Neuronal stem cell (in vitro differentiated cells): ENCODE data around the gene NFS1.
"Not testable (repeated sequence)": the region's sequence is repeated elsewhere in the genome, so short reads cannot be mapped to it uniquely, and the experiment has no call there.

Source experiments
- DNase-seq: peaks from one replicate; pipeline ENCODE4 v3.0.0-alpha.2; 2013; ENCODE audit warnings: low spot score
- H2AFZ ChIP-seq: one replicate; pipeline ENCODE4 v1.6.1; 2013; ENCODE audit warnings: mild to moderate bottlenecking, low read length, inconsistent platforms
- H2AK5ac ChIP-seq: 2 replicates; pipeline ENCODE4 v1.6.1; 2013; ENCODE audit warnings: low read depth, mild to moderate bottlenecking, inconsistent platforms, low read length, moderate library complexity, mixed read lengths
- H2BK120ac ChIP-seq: 2 replicates; pipeline ENCODE4 v1.6.1; 2013; ENCODE audit warnings: low read depth, mild to moderate bottlenecking, inconsistent platforms, low read length, moderate library complexity, mixed read lengths
- H2BK12ac ChIP-seq: one replicate; pipeline ENCODE4 v1.6.1; 2013; ENCODE audit warnings: low read length, inconsistent platforms
- H2BK15ac ChIP-seq: 2 replicates; pipeline ENCODE4 v1.6.1; 2013; ENCODE audit warnings: mild to moderate bottlenecking, low read length, inconsistent platforms, mixed read lengths
- H2BK5ac ChIP-seq: one replicate; pipeline ENCODE4 v1.6.1; 2013; ENCODE audit warnings: inconsistent platforms, mild to moderate bottlenecking, low read length, moderate library complexity
- H3K14ac ChIP-seq: one replicate; pipeline ENCODE4 v1.6.1; 2013; ENCODE audit warnings: low read length, inconsistent platforms
- H3K18ac ChIP-seq: 2 replicates; pipeline ENCODE4 v1.6.1; 2013; ENCODE audit warnings: low read length, inconsistent platforms
- H3K23ac ChIP-seq: 2 replicates; pipeline ENCODE4 v1.6.1; 2013; ENCODE audit warnings: low read depth, mild to moderate bottlenecking, mixed read lengths, low read length, inconsistent platforms; ENCODE audit not compliant: poor library complexity
- H3K27ac ChIP-seq: replicated peaks from 3 replicates; pipeline ENCODE4 v1.5.1; 2013; ENCODE audit warnings: low read length, inconsistent platforms
- H3K27me3 ChIP-seq, 3 experiments: 2 replicates each; pipeline ENCODE4 v1.6.1; 2013; ENCODE audit warnings: low read length in 3 of 3, mild to moderate bottlenecking in 2 of 3, inconsistent platforms in 1 of 3, low read depth in 1 of 3, mixed read lengths in 1 of 3, moderate library complexity in 1 of 3; ENCODE audit not compliant: control insufficient read depth in 3 of 3, insufficient read depth in 3 of 3
- H3K36me3 ChIP-seq, 2 donors: replicated peaks in 1 of 2; 2 replicates each; pipeline ENCODE4 v1.6.1; 2013; ENCODE audit warnings: low read length in 2 of 2; ENCODE audit not compliant: control insufficient read depth in 2 of 2, insufficient read depth in 2 of 2
- H3K4ac ChIP-seq: 2 replicates; pipeline ENCODE4 v1.6.1; 2013; ENCODE audit warnings: inconsistent platforms, mild to moderate bottlenecking, low read length, moderate library complexity
- H3K4me1 ChIP-seq, 2 donors: 1 replicate in 1 of 2; 2 replicates in 1 of 2; pipeline ENCODE4 v1.6.1; 2013; ENCODE audit warnings: low read length in 2 of 2, low read depth in 1 of 2; ENCODE audit not compliant: control insufficient read depth in 2 of 2, insufficient read depth in 1 of 2
- H3K4me2 ChIP-seq: one replicate; pipeline ENCODE4 v1.6.1; 2013; ENCODE audit warnings: mild to moderate bottlenecking, low read length, inconsistent platforms; ENCODE audit not compliant: insufficient read depth, poor library complexity, severe bottlenecking
- H3K4me3 ChIP-seq, 2 donors: 2 replicates each; pipeline ENCODE4 v1.5.1; 2013; ENCODE audit warnings: low read length in 2 of 2, mild to moderate bottlenecking in 2 of 2, inconsistent platforms in 1 of 2, moderate library complexity in 1 of 2
- H3K79me1 ChIP-seq: one replicate; pipeline ENCODE4 v1.6.1; 2013; ENCODE audit warnings: low read depth, mild to moderate bottlenecking, inconsistent platforms, low read length, moderate library complexity
- H3K9ac ChIP-seq: one replicate; pipeline ENCODE4 v1.6.1; 2013; ENCODE audit warnings: mild to moderate bottlenecking, low read depth, low read length, inconsistent platforms; ENCODE audit not compliant: poor library complexity
- H3K9me3 ChIP-seq, 2 donors: replicated peaks in 1 of 2; 2 replicates each; pipeline versions ENCODE3 to v1.6.1; 2013; ENCODE audit warnings: low read length in 2 of 2, mild to moderate bottlenecking in 2 of 2, inconsistent platforms in 1 of 2, low read depth in 1 of 2, mixed read lengths in 1 of 2, moderate library complexity in 1 of 2; ENCODE audit not compliant: control insufficient read depth in 2 of 2, insufficient read depth in 1 of 2
- H4K8ac ChIP-seq: one replicate; pipeline ENCODE4 v1.6.1; 2013; ENCODE audit warnings: low read depth, mild to moderate bottlenecking, inconsistent platforms, low read length, moderate library complexity
- H4K91ac ChIP-seq: one replicate; pipeline ENCODE4 v1.6.1; 2013; ENCODE audit warnings: low read length, low read depth, mild to moderate bottlenecking, inconsistent platforms; ENCODE audit not compliant: poor library complexity
- WGBS, 2 donors: extraction: QIAGEN DNeasy Blood & Tissue Kit; methylation state at CpG; one replicate each; pipeline ENCODE4 v1.1.7; 2013; ENCODE audit warnings: missing lambda C conversion rate in 2 of 2, mixed read lengths in 1 of 2; ENCODE audit not compliant: insufficient read length in 2 of 2, insufficient replicate concordance in 1 of 2; ENCODE audit errors: extremely low coverage in 2 of 2; 5-methylcytosine and 5-hydroxymethylcytosine counted together

Gene NFS1

GRCh38 chr20:35726842-35727711 lies 27.9 kb upstream of the NFS1 start:
- Histone ChIP-seq H3K9me3 (no peaks in the 10 kb centered on the region), H2BK120ac (no peak overlapping the region), H2BK15ac (no peak overlapping the region), H3K36me3 (peaks cover 41 to 97% of the 10 kb centered on the region in 2 donors), H2AK5ac (no peak overlapping the region), H3K14ac (no peak overlapping the region), H3K4ac (no peak overlapping the region), H3K23ac (no peak overlapping the region), H3K4me2 (no peak overlapping the region), H2BK5ac (no peak overlapping the region), H2AFZ (no peak overlapping the region), H3K79me1 (peaks cover 4% of the 10 kb centered on the region), H4K91ac (no peak overlapping the region), H3K4me3 (no peak overlapping the region), H3K4me1 (no peaks in the 10 kb centered on the region), H3K27ac (no peak overlapping the region), H3K27me3 (no peaks in the 10 kb centered on the region), H4K8ac (no peak overlapping the region), H3K9ac (no peak overlapping the region), H3K18ac (no peak overlapping the region), H2BK12ac (no peak overlapping the region)
- no peak for DNase-seq
- no CpG with 5 or more reads among the region's 20 CpGs for WGBS, 2 donors

GRCh38 chr20:35724321-35725230 lies 25.4 kb upstream of the NFS1 start:
- no peak overlapping the region for H2BK5ac ChIP-seq
- no peak overlapping the region for H2BK15ac ChIP-seq
- no peak overlapping the region for H2BK12ac ChIP-seq
- no peak overlapping the region for H3K27ac ChIP-seq
- no peak overlapping the region for H3K4me2 ChIP-seq
- H4K8ac ChIP-seq: no peak overlapping the region
- no peak overlapping the region for H3K14ac ChIP-seq
- no peak overlapping the region for H2AFZ ChIP-seq
- no peak overlapping the region for H3K4me3 ChIP-seq
- H3K4ac ChIP-seq: no peak overlapping the region
- H3K18ac ChIP-seq: no peak overlapping the region
- no peaks in the 10 kb centered on the region for H3K9me3 ChIP-seq
- H3K27me3 ChIP-seq: no peaks in the 10 kb centered on the region
- WGBS, 2 donors: no CpG with 5 or more reads among the region's 13 CpGs
- no peaks in the 10 kb centered on the region for H3K4me1 ChIP-seq
- no peak overlapping the region for H4K91ac ChIP-seq
- no peak for DNase-seq
- no peak overlapping the region for H3K23ac ChIP-seq
- H2BK120ac ChIP-seq: no peak overlapping the region
- no peak overlapping the region for H3K9ac ChIP-seq
- peaks cover 57 to 97% of the 10 kb centered on the region in 2 donors for H3K36me3 ChIP-seq
- H2AK5ac ChIP-seq: no peak overlapping the region
- peaks cover 5% of the 10 kb centered on the region for H3K79me1 ChIP-seq

GRCh38 chr20:35723652-35724320 lies 24.6 kb upstream of the NFS1 start:
- not testable (repeated sequence) for H4K8ac ChIP-seq, H3K23ac ChIP-seq, H2BK12ac ChIP-seq, H2BK120ac ChIP-seq, H4K91ac ChIP-seq, H3K18ac ChIP-seq, DNase-seq, H3K27me3 ChIP-seq, H3K27ac ChIP-seq, H3K14ac ChIP-seq, H3K9me3 ChIP-seq, H3K4me2 ChIP-seq, H3K4me1 ChIP-seq, H3K9ac ChIP-seq, H2AK5ac ChIP-seq, H3K79me1 ChIP-seq, H3K4ac ChIP-seq, H2BK5ac ChIP-seq, H3K4me3 ChIP-seq, H2BK15ac ChIP-seq, H2AFZ ChIP-seq
- H3K36me3 ChIP-seq: peaks cover 60 to 97% of the 10 kb centered on the region in 2 donors
- no CpG with 5 or more reads among the region's 12 CpGs for WGBS, 2 donors
